Measurements from ENCODE around the gene KCNK15.

- TF ChIP-seq, protein P1, sequence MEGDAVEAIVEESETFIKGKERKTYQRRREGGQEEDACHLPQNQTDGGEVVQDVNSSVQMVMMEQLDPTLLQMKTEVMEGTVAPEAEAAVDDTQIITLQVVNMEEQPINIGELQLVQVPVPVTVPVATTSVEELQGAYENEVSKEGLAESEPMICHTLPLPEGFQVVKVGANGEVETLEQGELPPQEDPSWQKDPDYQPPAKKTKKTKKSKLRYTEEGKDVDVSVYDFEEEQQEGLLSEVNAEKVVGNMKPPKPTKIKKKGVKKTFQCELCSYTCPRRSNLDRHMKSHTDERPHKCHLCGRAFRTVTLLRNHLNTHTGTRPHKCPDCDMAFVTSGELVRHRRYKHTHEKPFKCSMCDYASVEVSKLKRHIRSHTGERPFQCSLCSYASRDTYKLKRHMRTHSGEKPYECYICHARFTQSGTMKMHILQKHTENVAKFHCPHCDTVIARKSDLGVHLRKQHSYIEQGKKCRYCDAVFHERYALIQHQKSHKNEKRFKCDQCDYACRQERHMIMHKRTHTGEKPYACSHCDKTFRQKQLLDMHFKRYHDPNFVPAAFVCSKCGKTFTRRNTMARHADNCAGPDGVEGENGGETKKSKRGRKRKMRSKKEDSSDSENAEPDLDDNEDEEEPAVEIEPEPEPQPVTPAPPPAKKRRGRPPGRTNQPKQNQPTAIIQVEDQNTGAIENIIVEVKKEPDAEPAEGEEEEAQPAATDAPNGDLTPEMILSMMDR (IDR thresholded peaks at IDR 0.05; ENCODE audit: low read depth, low read length, missing input control): no peak
- no peak for TF ChIP-seq FOXA1 (IDR thresholded peaks at IDR 0.05)
- no peak for TF ChIP-seq SP1 (IDR thresholded peaks at IDR 0.05)
- TF ChIP-seq YY1 (IDR thresholded peaks at IDR 0.05): no peak
- TF ChIP-seq TAF1 (conservative IDR thresholded peaks at IDR 0.05): no peak
- no peak for TF ChIP-seq RAD21 (IDR thresholded peaks at IDR 0.05)
- TF ChIP-seq MAX (IDR thresholded peaks at IDR 0.05): no peak
- TF ChIP-seq JUND (IDR thresholded peaks at IDR 0.05): no peak
- TF ChIP-seq, protein P2, sequence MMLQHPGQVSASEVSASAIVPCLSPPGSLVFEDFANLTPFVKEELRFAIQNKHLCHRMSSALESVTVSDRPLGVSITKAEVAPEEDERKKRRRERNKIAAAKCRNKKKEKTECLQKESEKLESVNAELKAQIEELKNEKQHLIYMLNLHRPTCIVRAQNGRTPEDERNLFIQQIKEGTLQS (IDR thresholded peaks at IDR 0.05): no peak
- no peak for TF ChIP-seq HNF4G (IDR thresholded peaks at IDR 0.05)
- no peak for TF ChIP-seq EGR1 (IDR thresholded peaks at IDR 0.05; ENCODE audit: low read depth in 2 of 2)
- TF ChIP-seq REST (IDR thresholded peaks at IDR 0.05): no peak
- no peak for TF ChIP-seq RXRA (IDR thresholded peaks at IDR 0.05)
Observed at GRCh38 chr20:44796758-44797457, 51.2 kb downstream of the KCNK15 start.
